Tibial artery (tissue), 4 donors: ENCODE results near the gene CARD14.

ENCODE experiments used
- DNase-seq, 2 donors: peaks; one replicate each; pipeline ENCODE4 v3.0.0-alpha.2; 2019
- H3K27ac ChIP-seq, 2 donors: fragments of 200-600 bp; sonication (generic) in 1 of 2; 1 replicate in 1 of 2; 2 replicates in 1 of 2; pipeline ENCODE4 v1.5.1; 2018 to 2019; ENCODE audit warnings: mild to moderate bottlenecking in 1 of 2
- H3K27me3 ChIP-seq, 2 donors: fragments of 200-600 bp; sonication (generic) in 1 of 2; one replicate each; pipeline versions ENCODE4 v1.5.1 to v1.6.0; 2016 to 2019
- H3K36me3 ChIP-seq, 3 donors: fragments of 200-600 bp; sonication (generic) in 2 of 3; one replicate each; pipeline ENCODE4 v1.5.1; 2016 to 2019; ENCODE audit warnings: mild to moderate bottlenecking in 2 of 3
- H3K4me1 ChIP-seq, 4 donors: fragments of 200-600 bp; sonication (generic) in 2 of 4; 1 replicate in 3 of 4; 2 replicates in 1 of 4; pipeline ENCODE4 v1.5.1; 2016 to 2019
- H3K4me3 ChIP-seq, 2 donors: fragments of 200-600 bp; sonication (generic) in 1 of 2; 1 replicate in 1 of 2; 2 replicates in 1 of 2; pipeline ENCODE4 v1.5.1; 2018 to 2019; ENCODE audit warnings: mild to moderate bottlenecking in 2 of 2
- H3K9me3 ChIP-seq, 3 donors: fragments of 200-600 bp; sonication (generic) in 1 of 3; one replicate each; pipeline ENCODE4 v1.5.1; 2016 to 2019
- intact Hi-C: fragments of 100-400 bp; cut with DNase I; formaldehyde crosslinking; loops from one replicate; pipeline ENCODE4 v1.15.0; 2023; ENCODE audit warnings: low total_unique reads
- TF ChIP-seq, protein P1 (sequence below), 2 experiments: fragments of 200-600 bp in 1 of 2; fragments of 450-650 bp in 1 of 2; IDR thresholded peaks; one replicate each; pipeline ENCODE4 v1.5.1; 2017 to 2019; ENCODE audit warnings: antibody characterized with exemption in 2 of 2, mild to moderate bottlenecking in 1 of 2, moderate library complexity in 1 of 2

Gene CARD14

DNA sequence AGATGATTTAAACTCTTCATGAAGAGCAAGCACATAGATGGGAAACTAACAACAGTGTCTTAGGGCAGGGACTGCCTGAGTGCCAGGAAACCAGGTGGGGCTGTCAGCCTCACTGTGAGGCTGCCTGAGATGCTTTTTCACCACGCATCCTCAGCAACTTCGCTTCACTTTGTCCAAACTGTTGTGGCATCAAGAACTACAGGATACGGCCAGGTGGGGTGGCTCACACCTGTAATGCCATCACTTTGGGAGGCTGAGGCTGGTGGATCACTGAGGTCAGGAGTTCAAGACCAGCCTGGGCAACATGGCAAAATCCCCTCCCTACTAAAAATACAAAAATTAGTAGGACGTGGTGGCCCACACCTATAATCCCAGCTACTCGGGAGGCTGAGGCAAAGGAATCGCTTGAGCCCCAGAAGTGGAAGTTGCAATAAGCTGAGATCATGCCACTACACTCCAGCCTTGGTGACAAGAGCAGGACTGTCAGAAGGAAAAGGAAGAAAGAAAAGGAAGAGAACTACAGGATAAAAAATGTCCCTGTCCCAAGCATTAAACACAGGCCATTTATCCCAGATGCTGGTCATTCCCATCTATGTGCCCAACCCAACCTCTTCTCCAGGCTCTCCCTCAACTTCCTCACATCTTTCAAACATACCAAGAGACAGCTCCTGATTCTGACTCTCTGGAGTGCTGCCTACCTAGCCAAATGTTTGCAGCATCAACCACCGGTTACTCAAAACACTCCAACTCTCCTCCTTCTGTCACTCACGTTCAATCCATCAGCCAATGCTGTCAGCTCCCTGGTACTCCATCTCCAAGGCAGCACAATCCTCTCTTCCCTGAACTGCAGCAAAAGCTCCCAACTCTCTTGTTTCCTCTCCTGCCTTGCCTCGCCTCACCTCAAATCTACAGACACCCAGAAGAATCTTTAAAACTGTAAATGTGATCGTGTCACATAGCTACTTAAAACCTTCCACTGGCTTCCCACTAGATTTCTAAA is 24.5 kb upstream of the CARD14 start:
- Histone ChIP-seq H3K36me3 (peaks cover 31 to 38% (median 34%) of the 10 kb centered on the region in 3 donors), H3K27ac (peak overlapping the region; percentile 88 to 91), H3K27me3 (no peaks in the 10 kb centered on the region), H3K4me1 (peaks cover 0 to 31% (median 25%) of the 10 kb centered on the region in 4 donors), H3K4me3 (peak overlapping the region; percentile 78), H3K9me3 (no peaks in the 10 kb centered on the region)
- no peak for DNase-seq
- TF ChIP-seq, protein P1, sequence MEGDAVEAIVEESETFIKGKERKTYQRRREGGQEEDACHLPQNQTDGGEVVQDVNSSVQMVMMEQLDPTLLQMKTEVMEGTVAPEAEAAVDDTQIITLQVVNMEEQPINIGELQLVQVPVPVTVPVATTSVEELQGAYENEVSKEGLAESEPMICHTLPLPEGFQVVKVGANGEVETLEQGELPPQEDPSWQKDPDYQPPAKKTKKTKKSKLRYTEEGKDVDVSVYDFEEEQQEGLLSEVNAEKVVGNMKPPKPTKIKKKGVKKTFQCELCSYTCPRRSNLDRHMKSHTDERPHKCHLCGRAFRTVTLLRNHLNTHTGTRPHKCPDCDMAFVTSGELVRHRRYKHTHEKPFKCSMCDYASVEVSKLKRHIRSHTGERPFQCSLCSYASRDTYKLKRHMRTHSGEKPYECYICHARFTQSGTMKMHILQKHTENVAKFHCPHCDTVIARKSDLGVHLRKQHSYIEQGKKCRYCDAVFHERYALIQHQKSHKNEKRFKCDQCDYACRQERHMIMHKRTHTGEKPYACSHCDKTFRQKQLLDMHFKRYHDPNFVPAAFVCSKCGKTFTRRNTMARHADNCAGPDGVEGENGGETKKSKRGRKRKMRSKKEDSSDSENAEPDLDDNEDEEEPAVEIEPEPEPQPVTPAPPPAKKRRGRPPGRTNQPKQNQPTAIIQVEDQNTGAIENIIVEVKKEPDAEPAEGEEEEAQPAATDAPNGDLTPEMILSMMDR (IDR thresholded peaks at IDR 0.05): no peak
- intact Hi-C loops: loop anchor here (5.0 kb wide), 2 partner anchors 117 to 348 kb away; partner anchors contain the start of genes CBX8 and RNF213

DNA sequence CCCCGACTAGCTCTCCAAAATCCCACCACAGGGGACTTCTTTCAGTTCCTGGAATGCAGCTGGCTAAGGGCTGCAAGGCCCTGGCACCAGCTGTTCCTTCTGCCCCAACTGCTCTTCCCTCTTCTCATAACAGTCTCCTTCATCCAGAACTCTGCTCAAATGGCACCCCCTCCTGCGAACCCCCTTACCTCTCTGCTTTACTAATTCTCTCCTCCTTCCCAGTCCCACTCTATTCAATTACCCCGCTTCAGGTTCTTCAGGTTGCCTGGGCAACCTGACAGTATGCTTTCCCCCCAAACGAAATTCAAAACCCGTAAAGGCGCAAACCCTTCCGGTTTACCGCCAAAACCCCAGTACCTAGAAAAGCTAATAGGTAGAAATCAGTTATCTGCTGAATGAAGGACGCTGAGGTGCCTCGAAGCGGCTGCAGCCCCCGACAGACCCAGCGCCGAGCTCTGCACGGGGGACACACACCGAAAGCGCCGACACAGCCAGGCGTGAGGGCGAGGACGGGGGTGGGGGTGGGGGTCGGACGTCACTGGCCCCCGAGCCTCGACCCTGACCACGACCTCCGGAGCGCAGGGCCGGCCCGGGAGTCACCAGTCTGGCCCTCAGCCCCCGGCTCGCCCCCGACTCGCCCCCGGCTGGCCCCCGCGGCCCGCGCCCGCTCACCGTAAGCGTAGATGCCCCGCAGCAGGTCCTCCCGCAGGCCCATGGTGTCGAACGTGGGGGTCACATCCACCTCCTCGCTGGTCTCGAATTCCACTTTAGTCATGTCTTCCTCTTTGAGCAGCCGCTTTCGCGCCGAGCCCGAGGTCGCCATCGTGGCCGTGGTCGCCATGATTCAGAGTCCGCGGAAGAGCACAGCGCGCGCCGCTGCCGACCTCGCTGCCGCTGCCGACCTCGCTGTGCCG is 23.5 kb upstream of the CARD14 start:
- DNase-seq: no peak
- Histone ChIP-seq H3K4me1 (peaks cover 0 to 31% (median 25%) of the 10 kb centered on the region in 4 donors), H3K9me3 (no peaks in the 10 kb centered on the region), H3K27ac (peak overlapping the region; percentile 88 to 91), H3K27me3 (no peaks in the 10 kb centered on the region), H3K4me3 (peak overlapping the region; percentile 78), H3K36me3 (peaks cover 24 to 28% (median 25%) of the 10 kb centered on the region in 3 donors)
- TF ChIP-seq, protein P1 (IDR thresholded peaks at IDR 0.05): no peak
- intact Hi-C loops: loop anchor here (5.0 kb wide), 2 partner anchors 116 to 349 kb away; partner anchors contain the start of genes CBX8 and RNF213

DNA sequence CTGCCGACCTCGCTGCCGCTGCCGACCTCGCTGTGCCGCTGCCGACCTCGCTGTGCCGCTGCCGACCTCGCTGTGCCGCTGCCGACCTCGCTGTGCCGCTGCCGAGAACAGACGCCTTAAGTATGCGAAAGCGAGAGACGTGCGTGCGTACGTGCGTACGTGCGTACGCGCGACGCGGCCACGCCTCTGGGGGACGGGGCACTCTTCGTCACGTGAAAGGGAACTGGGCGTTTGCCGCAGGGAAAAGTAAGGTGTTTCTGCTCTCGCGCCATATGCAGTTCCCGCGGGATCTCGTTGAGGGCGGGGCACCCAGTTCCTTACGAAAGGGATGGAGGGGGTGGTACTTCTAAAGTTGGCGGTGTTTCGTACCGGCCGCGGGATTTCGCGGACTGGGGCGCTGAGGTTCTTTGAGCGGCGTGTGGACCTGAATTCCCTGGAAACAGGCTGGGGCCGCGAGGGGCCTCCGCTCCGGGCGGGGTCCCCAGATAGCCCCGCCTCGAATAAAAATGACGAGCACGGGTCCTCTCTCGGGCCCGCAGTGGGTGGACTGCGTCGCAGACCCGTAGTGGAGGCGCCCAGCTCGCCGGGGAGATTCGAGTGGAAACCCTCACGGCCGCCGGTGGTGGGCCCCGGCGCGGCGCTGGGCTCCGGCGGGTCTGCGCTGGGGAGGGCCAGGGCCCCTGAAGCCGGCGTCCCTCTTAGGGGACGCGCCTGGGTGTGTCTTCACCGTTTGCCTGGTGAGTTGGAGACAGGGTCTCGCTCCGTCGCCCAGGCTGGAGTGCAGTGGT is 22.6 kb upstream of the CARD14 start, which contains the start of gene EIF4A3:
TSS of gene EIF4A3 (minus strand) at position 94 of the 788 bp plus-strand sequence. CDS start 167 bp downstream, outside the sequence.
- DNase-seq: peak; percentile 98 to 99
- H3K27ac ChIP-seq: peak within 1 kb of the TSS; percentile 88 to 91
- H3K4me1 ChIP-seq: peaks cover 0 to 31% (median 25%) of the 10 kb centered on the region in 4 donors
- H3K36me3 ChIP-seq: peaks cover 18 to 20% (median 18%) of the 10 kb centered on the region in 3 donors
- no peaks in the 10 kb centered on the region for H3K27me3 ChIP-seq
- peak within 1 kb of the TSS; percentile 78 for H3K4me3 ChIP-seq
- H3K9me3 ChIP-seq: no peaks in the 10 kb centered on the region
- TF ChIP-seq, protein P1 (IDR thresholded peaks at IDR 0.05): no peak
- intact Hi-C loops: loop anchor here (5.0 kb wide), 2 partner anchors 115 to 350 kb away; partner anchors contain the start of genes CBX8 and RNF213

DNA sequence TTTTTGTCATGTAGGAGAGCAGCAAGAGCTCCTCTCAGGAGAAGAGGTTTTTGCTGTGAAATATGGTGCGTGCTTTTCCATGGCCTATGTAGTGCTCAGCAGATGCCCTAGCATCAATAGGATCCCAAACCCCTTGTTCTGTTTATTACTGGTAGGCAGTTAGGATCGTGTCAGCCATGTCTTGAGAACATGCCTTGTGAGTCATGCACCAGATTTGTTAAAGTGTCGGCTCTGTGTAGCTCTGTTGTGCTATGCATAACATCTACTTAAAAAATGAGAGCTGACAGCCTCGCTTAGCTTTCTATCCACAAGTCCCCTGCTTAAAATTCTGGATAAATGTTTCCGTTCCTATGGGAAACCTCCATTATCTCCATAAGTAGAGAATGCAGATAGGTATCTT is 18.5 kb upstream of the CARD14 start:
- TF ChIP-seq, protein P1 (IDR thresholded peaks at IDR 0.05): no peak
- Histone ChIP-seq H3K4me3 (no peak overlapping the region), H3K27me3 (no peaks in the 10 kb centered on the region), H3K36me3 (no peaks in the 10 kb centered on the region), H3K27ac (no peak overlapping the region), H3K4me1 (peaks cover 0 to 14% (median 8%) of the 10 kb centered on the region in 4 donors), H3K9me3 (peaks cover 0 to 7% (median 0%) of the 10 kb centered on the region in 3 donors)
- no peak for DNase-seq
- intact Hi-C loops: no loop called here
